Osteocyte (in vitro differentiated cells): ENCODE results near the gene USP8. TPM values are rescaled to one million over a fixed set of nuclear protein-coding genes. Genes with fewer than 3 reads are reported as not detected.
"Not testable (repeated sequence)": the region's sequence is repeated elsewhere in the genome, so short reads cannot be mapped to it uniquely, and the experiment has no call there.

ENCODE experiments used
- DNase-seq: peaks from one replicate; pipeline ENCODE4 v3.0.0; 2021; ENCODE audit warnings: mixed read lengths; ENCODE audit not compliant: unreplicated experiment; ENCODE audit errors: extremely low spot score
- H3K27ac Mint-ChIP-seq: one replicate; pipeline ENCODE4 v1.8.0; 2021; ENCODE audit warnings: mild to moderate bottlenecking, mixed read lengths; ENCODE audit not compliant: unreplicated experiment
- H3K27me3 Mint-ChIP-seq: one replicate; pipeline ENCODE4 v1.8.0; 2021; ENCODE audit warnings: mixed read lengths; ENCODE audit not compliant: unreplicated experiment
- H3K36me3 Mint-ChIP-seq: one replicate; pipeline ENCODE4 v1.8.0; 2021; ENCODE audit warnings: mixed read lengths; ENCODE audit not compliant: unreplicated experiment
- H3K4me1 Mint-ChIP-seq: one replicate; pipeline ENCODE4 v1.8.0; 2021; ENCODE audit warnings: mixed read lengths; ENCODE audit not compliant: unreplicated experiment
- H3K4me3 Mint-ChIP-seq: one replicate; pipeline ENCODE4 v1.8.0; 2021; ENCODE audit warnings: mild to moderate bottlenecking, moderate library complexity, mixed read lengths; ENCODE audit not compliant: unreplicated experiment
- H3K9me3 Mint-ChIP-seq: one replicate; pipeline ENCODE4 v1.8.0; 2021; ENCODE audit warnings: mixed read lengths; ENCODE audit not compliant: unreplicated experiment
- CTCF ChIP-seq: fragments of 200-600 bp; sonication (generic); IDR thresholded peaks from 2 replicates; pipeline ENCODE4 v1.5.0; 2021; ENCODE audit warnings: antibody characterized with exemption, mild to moderate bottlenecking, moderate library complexity
- total RNA-seq: library from RNA; stranded (reverse); gene quantifications from 2 replicates; pipeline ENCODE4 v1.2.1, GENCODE V29; 2021

USP8 gene
- total RNA-seq, 1 donor from 2014 or later = 55.3 TPM

DNA sequence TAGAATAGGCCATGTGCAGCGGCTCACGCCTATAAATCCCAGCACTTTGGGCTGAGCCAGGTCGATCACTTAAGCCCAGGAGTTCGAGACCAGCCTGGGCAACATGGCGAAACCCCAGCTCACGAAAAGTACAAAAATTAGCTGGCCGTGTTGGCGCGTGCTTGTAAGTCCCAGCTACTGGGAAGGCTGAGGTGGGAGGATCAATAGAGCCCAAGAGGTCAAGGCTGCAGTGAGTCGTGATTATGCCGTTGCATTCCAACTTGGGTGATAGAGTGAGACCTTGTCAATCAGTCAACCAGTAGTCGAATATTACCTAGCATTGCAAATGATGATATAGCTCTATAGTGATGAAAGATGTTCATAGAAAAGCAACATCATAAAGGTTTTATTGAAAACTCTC lies 51.9 kb downstream of the USP8 start:
- Mint-ChIP-seq H3K9me3 (no peaks in the 10 kb centered on the region), H3K4me1 (no peaks in the 10 kb centered on the region), H3K27ac (no peak overlapping the region), H3K4me3 (no peak overlapping the region), H3K36me3 (peaks cover 37% of the 10 kb centered on the region), H3K27me3 (no peaks in the 10 kb centered on the region)
- no peak for TF ChIP-seq CTCF
- no peak for DNase-seq

DNA sequence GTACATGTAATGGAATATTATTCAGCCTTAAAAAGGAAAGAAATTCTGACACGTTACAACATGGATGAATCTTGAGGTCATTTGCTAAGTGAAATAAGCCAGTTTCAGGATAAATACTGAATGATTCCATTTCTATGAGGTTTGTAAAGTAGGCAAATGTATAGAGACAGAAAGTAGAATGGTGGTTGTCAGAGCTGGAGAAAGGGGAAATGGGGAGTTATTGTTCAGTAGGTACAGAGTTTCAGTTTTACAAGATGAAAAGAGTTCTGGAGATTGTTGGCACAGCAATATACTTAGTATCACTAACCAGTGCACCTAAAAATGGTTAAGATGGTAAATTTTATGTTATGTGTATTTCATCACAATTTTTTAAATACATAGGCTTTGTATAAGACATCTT lies 60.6 kb downstream of the USP8 start:
- DNase-seq = no peak
- Mint-ChIP-seq H3K36me3 (peaks cover 49% of the 10 kb centered on the region), H3K9me3 (no peaks in the 10 kb centered on the region), H3K27ac (no peak overlapping the region), H3K4me1 (no peaks in the 10 kb centered on the region), H3K27me3 (no peaks in the 10 kb centered on the region), H3K4me3 (no peak overlapping the region)
- no peak for TF ChIP-seq CTCF

- TF ChIP-seq CTCF = no peak
- Mint-ChIP-seq H3K36me3 (peaks cover 51% of the 10 kb centered on the region), H3K4me3 (no peak overlapping the region), H3K27me3 (no peaks in the 10 kb centered on the region), H3K27ac (no peak overlapping the region), H3K4me1 (no peaks in the 10 kb centered on the region), H3K9me3 (no peaks in the 10 kb centered on the region)
- DNase-seq = no peak
Observed at GRCh38 chr15:50485389-50485788, 61.2 kb downstream of the USP8 start.

GRCh38 chr15:50487287-50487686 lies 63.1 kb downstream of the USP8 start:
- no peaks in the 10 kb centered on the region for H3K27me3 Mint-ChIP-seq
- H3K9me3 Mint-ChIP-seq = no peaks in the 10 kb centered on the region
- TF ChIP-seq CTCF = no peak
- no peak for DNase-seq
- no peak overlapping the region for H3K4me3 Mint-ChIP-seq
- peaks cover 41% of the 10 kb centered on the region for H3K36me3 Mint-ChIP-seq
- H3K4me1 Mint-ChIP-seq = no peaks in the 10 kb centered on the region
- no peak overlapping the region for H3K27ac Mint-ChIP-seq

DNA sequence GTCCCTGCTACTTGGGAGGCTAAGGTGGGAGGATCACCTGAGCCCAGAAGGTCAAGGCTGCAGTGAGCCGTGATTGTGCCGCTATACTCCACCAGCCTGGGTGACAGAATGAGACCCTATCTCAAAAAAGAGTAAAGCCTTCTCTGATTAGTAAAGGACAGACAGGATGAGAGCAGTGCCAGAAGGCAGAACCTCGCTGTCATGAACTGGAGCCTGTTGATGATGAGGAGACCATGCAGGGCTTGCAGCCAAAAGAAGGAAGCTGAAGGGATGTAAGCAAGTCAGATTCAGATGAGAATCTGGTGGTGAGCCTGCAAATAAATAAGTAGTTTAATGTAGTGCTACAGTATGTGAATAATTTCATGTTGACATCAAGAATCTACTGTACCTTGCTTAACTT lies 69.4 kb downstream of the USP8 start:
- H3K27ac Mint-ChIP-seq = no peak overlapping the region
- no peak for TF ChIP-seq CTCF
- no peak overlapping the region for H3K4me3 Mint-ChIP-seq
- no peaks in the 10 kb centered on the region for H3K27me3 Mint-ChIP-seq
- H3K4me1 Mint-ChIP-seq = no peaks in the 10 kb centered on the region
- no peak for DNase-seq
- no peaks in the 10 kb centered on the region for H3K9me3 Mint-ChIP-seq
- peaks cover 48% of the 10 kb centered on the region for H3K36me3 Mint-ChIP-seq

- DNase-seq, H3K4me3 Mint-ChIP-seq, H3K4me1 Mint-ChIP-seq, H3K9me3 Mint-ChIP-seq, H3K27ac Mint-ChIP-seq, H3K27me3 Mint-ChIP-seq: not testable (repeated sequence)
- peaks cover 53% of the 10 kb centered on the region for H3K36me3 Mint-ChIP-seq
Observed at GRCh38 chr15:50494547-50494946, 70.3 kb downstream of the USP8 start.
